Measurements from ENCODE around the gene ADGRG6. TPM values are rescaled to one million over a fixed set of nuclear protein-coding genes. Genes with fewer than 3 reads are reported as not detected.
A peak's percentile ranks its signal among the peaks of the same experiment; 100 is the strongest.

Gene ADGRG6
- total RNA-seq = 10 to 100 TPM; 19.9 to 44.1 (median 29.8) TPM

DNA sequence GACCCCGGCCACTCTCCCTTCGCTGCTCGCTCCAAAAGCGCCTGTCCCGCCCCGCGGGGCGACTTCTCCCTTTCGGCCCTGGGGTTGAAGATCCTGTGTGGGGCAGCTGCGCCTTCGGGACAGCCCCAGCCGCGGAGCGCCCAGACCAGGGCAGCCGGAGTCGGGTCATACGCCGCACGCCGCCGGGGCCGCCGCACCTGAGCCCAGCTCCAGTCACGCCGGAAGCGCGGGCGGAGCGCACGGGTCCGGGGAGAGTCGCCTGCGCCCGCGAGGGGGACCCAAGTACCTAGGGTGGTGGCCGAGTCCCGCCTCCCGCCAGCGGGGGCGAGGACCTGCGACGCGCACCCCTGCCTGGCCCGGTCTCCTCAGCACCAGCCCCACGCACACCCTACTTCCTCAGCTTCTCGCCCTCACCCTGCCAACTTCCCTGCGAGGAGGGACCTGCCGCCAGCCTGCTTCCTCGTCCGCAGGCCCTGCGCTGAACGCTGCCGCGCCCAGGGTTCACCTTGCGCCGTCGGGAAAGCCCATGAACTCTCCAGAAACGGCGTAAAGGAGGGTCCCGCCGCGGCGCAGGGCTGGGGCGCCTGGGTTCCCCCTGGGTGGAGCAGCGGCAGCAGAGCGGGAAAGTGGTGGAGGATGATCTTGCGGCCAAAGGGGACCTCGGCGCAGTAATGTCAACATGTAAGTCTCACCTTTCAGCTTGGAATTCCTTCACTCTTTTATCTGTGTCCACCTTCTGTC lies at the start of gene ADGRG6:
Gene ADGRG6, plus strand, starts transcription at position 357 of the 741 bp plus-strand sequence. Its CDS starts 323 bp downstream, at position 680.
- DNase-seq (peak; percentile 55 to 92), ATAC-seq (ENCODE audit: low FRiP score in 2 of 2) (peak; percentile 85 to 89)
- no peaks in the 10 kb centered on the region for H3K36me3 ChIP-seq
- TF ChIP-seq CTCF (IDR thresholded peaks at IDR 0.05) (peak in 3 of 6 experiments; percentile 29 to 35 (median 34)), POLR2AphosphoS5 (IDR thresholded peaks at IDR 0.05) (peak in 1 of 2 donors; percentile 43), POLR2A (IDR thresholded peaks at IDR 0.05) (peak in 1 of 4 donors; percentile 19), EP300 (IDR thresholded peaks at IDR 0.05) (no peak)
- no peaks in the 10 kb centered on the region for H3K27me3 ChIP-seq
- H3K27ac ChIP-seq = peak within 1 kb of the TSS; percentile 67 to 83 (median 78)
- peak within 1 kb of the TSS; percentile 56 to 76 (median 62) for H3K4me3 ChIP-seq
- WGBS, 2 donors = 0 to 2% methylated on average over 26 to 50 of the region's 69 CpGs
- H3K9me3 ChIP-seq = no peaks in the 10 kb centered on the region
- peaks cover 0 to 34% (median 8%) of the 10 kb centered on the region in 4 donors for H3K4me1 ChIP-seq

- Histone ChIP-seq H3K4me1 (no peaks in the 10 kb centered on the region), H3K9me3 (no peaks in the 10 kb centered on the region), H3K4me3 (no peak overlapping the region), H3K27ac (no peak overlapping the region), H3K27me3 (no peaks in the 10 kb centered on the region), H3K36me3 (no peaks in the 10 kb centered on the region)
- 85 to 89% methylated on average over 6 of the region's 6 CpGs for WGBS, 2 donors
- TF ChIP-seq EP300 (IDR thresholded peaks at IDR 0.05) = no peak
- no peak for TF ChIP-seq POLR2A (IDR thresholded peaks at IDR 0.05)
- no peak for TF ChIP-seq CTCF (IDR thresholded peaks at IDR 0.05)
- TF ChIP-seq POLR2AphosphoS5 (IDR thresholded peaks at IDR 0.05) = no peak
- DNase-seq (no peak), ATAC-seq (ENCODE audit: low FRiP score in 2 of 2) (no peak)
Measured at GRCh38 chr6:142254513-142254912, 47.3 kb upstream of the ADGRG6 start.

DNA sequence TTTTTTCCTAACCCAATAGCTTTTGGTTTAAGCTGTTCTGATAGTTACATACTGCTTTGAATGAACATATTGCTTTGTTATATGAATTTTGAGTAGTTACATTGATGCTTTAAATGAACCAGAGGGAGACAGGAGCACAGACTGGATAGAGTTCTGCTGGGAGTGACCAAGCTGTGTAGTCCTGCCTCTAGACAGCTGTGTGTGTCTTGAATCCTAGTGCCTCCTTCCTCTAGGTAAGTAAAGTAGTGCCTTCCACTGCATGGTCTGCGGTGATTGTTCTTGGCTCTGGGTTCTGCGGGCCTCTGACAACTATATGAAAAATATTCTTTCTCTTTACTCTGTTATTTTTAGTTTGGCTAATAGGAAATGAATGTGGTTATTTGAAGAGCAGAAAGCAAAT lies 46.0 kb upstream of the ADGRG6 start:
- Histone ChIP-seq H3K4me3 (no peak overlapping the region), H3K9me3 (no peaks in the 10 kb centered on the region), H3K27ac (no peak overlapping the region), H3K36me3 (no peaks in the 10 kb centered on the region), H3K4me1 (no peaks in the 10 kb centered on the region), H3K27me3 (no peaks in the 10 kb centered on the region)
- ATAC-seq (ENCODE audit: low FRiP score in 2 of 2) = no peak
- TF ChIP-seq POLR2AphosphoS5 (IDR thresholded peaks at IDR 0.05) = no peak
- TF ChIP-seq EP300 (IDR thresholded peaks at IDR 0.05) = no peak
- no peak for TF ChIP-seq POLR2A (IDR thresholded peaks at IDR 0.05)
- TF ChIP-seq CTCF (IDR thresholded peaks at IDR 0.05) = no peak
- WGBS, 2 donors = 21 to 36% methylated on average over 2 of the region's 2 CpGs
- no peak for DNase-seq

DNA sequence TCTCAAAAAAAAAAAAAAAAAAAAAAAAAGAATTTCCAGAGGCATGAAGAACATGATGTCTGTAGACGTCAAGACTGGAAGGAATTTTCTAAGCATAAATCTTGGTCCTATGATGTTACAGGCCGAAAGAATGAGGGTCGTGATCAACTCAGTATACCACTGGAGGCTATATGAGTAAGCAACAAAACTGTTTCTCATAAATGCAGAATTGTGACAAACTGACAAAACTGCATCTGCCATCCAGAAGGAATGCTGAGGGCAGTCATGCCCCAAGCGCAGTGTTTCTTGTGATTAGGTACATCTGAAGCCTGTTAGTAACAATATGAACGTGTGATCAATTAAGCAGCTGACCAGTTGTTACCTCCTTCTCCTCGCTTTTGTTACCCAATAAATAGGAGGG lies 43.5 kb upstream of the ADGRG6 start:
- Histone ChIP-seq H3K27me3 (no peaks in the 10 kb centered on the region), H3K4me1 (no peaks in the 10 kb centered on the region), H3K36me3 (no peaks in the 10 kb centered on the region), H3K27ac (no peak overlapping the region), H3K4me3 (no peak overlapping the region), H3K9me3 (no peaks in the 10 kb centered on the region)
- no peak for ATAC-seq (ENCODE audit: low FRiP score in 2 of 2)
- DNase-seq = no peak
- WGBS, 2 donors = 87 to 97% methylated on average over 6 of the region's 6 CpGs
- TF ChIP-seq EP300 (IDR thresholded peaks at IDR 0.05) = no peak
- no peak for TF ChIP-seq CTCF (IDR thresholded peaks at IDR 0.05)
- no peak for TF ChIP-seq POLR2A (IDR thresholded peaks at IDR 0.05)
- no peak for TF ChIP-seq POLR2AphosphoS5 (IDR thresholded peaks at IDR 0.05)

DNA sequence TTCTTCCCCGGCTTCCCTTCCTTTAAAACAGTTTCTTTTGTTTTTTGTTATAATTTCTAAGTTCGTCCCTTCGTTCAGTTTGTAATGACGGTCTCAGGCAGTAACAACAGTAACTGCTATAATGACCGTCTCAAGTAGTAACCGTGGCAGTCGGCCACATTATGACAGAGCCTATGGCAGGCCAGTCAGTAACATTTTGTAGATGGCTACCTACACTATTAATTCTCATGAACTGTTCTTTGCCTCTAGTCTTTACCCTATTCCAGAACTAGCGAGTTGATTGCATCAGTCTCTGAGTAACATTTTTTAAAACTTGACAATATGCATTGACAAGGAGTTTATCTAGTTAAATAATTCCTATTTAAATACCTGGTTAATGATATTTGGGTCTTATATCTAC lies 43.0 kb upstream of the ADGRG6 start:
- H3K27me3 ChIP-seq = no peaks in the 10 kb centered on the region
- H3K36me3 ChIP-seq = no peaks in the 10 kb centered on the region
- H3K9me3 ChIP-seq = no peaks in the 10 kb centered on the region
- ATAC-seq (ENCODE audit: low FRiP score in 2 of 2) (no peak), DNase-seq (no peak)
- 96 to 97% methylated on average over 8 of the region's 8 CpGs for WGBS, 2 donors
- H3K4me3 ChIP-seq = no peak overlapping the region
- TF ChIP-seq POLR2AphosphoS5 (IDR thresholded peaks at IDR 0.05) (no peak), POLR2A (IDR thresholded peaks at IDR 0.05) (no peak), CTCF (IDR thresholded peaks at IDR 0.05) (no peak), EP300 (IDR thresholded peaks at IDR 0.05) (no peak)
- no peaks in the 10 kb centered on the region for H3K4me1 ChIP-seq
- H3K27ac ChIP-seq = no peak overlapping the region

Data from upper lobe of left lung (tissue), 6 donors.